ENCODE data around the gene SOHLH1. TPM values are rescaled to one million over a fixed set of nuclear protein-coding genes. Genes with fewer than 3 reads are reported as not detected.

The SOHLH1 gene
- total RNA-seq, 1 donor from 2014 or later = not detected

GRCh38 chr9:135736979-135737839 is 37.9 kb upstream of the SOHLH1 start:
- Mint-ChIP-seq H3K4me3 (ENCODE audit: unreplicated experiment) (no peak overlapping the region), H3K9me3 (ENCODE audit: unreplicated experiment) (peaks cover 4% of the 10 kb centered on the region), H3K27ac (ENCODE audit: unreplicated experiment) (no peak overlapping the region), H3K36me3 (ENCODE audit: unreplicated experiment) (peaks cover 6% of the 10 kb centered on the region), H3K27me3 (ENCODE audit: unreplicated experiment) (peaks cover 7% of the 10 kb centered on the region), H3K4me1 (ENCODE audit: low read depth, unreplicated experiment) (no peaks in the 10 kb centered on the region)
- TF ChIP-seq CTCF (IDR thresholded peaks at IDR 0.05; ENCODE audit: partially characterized antibody, unreplicated experiment) = no peak
- DNase-seq = no peak

- Mint-ChIP-seq H3K27ac (ENCODE audit: unreplicated experiment) (no peak overlapping the region), H3K27me3 (ENCODE audit: unreplicated experiment) (peaks cover 7% of the 10 kb centered on the region), H3K4me3 (ENCODE audit: unreplicated experiment) (no peak overlapping the region), H3K9me3 (ENCODE audit: unreplicated experiment) (peaks cover 7% of the 10 kb centered on the region), H3K36me3 (ENCODE audit: unreplicated experiment) (peaks cover 6% of the 10 kb centered on the region), H3K4me1 (ENCODE audit: low read depth, unreplicated experiment) (no peaks in the 10 kb centered on the region)
- no peak for DNase-seq
- TF ChIP-seq CTCF (IDR thresholded peaks at IDR 0.05; ENCODE audit: partially characterized antibody, unreplicated experiment) = no peak
These were observed 37.1 kb upstream of the SOHLH1 start for GRCh38 chr9:135736272-135736978.

- Mint-ChIP-seq H3K4me1 (ENCODE audit: low read depth, unreplicated experiment) (no peaks in the 10 kb centered on the region), H3K4me3 (ENCODE audit: unreplicated experiment) (no peak overlapping the region), H3K36me3 (ENCODE audit: unreplicated experiment) (peaks cover 10% of the 10 kb centered on the region), H3K27me3 (ENCODE audit: unreplicated experiment) (peaks cover 5% of the 10 kb centered on the region), H3K27ac (ENCODE audit: unreplicated experiment) (no peak overlapping the region), H3K9me3 (ENCODE audit: unreplicated experiment) (peaks cover 11% of the 10 kb centered on the region)
- DNase-seq = no peak
- TF ChIP-seq CTCF (IDR thresholded peaks at IDR 0.05; ENCODE audit: partially characterized antibody, unreplicated experiment) = no peak
These were observed 35.4 kb upstream of the SOHLH1 start for GRCh38 chr9:135734616-135735144.

- no peak for TF ChIP-seq CTCF (IDR thresholded peaks at IDR 0.05; ENCODE audit: partially characterized antibody, unreplicated experiment)
- Mint-ChIP-seq H3K4me1 (ENCODE audit: low read depth, unreplicated experiment) (peaks cover 4% of the 10 kb centered on the region), H3K36me3 (ENCODE audit: unreplicated experiment) (peaks cover 10% of the 10 kb centered on the region), H3K9me3 (ENCODE audit: unreplicated experiment) (peaks cover 11% of the 10 kb centered on the region), H3K4me3 (ENCODE audit: unreplicated experiment) (no peak overlapping the region), H3K27ac (ENCODE audit: unreplicated experiment) (no peak overlapping the region), H3K27me3 (ENCODE audit: unreplicated experiment) (peaks cover 8% of the 10 kb centered on the region)
- no peak for DNase-seq
These were observed 33.4 kb upstream of the SOHLH1 start for GRCh38 chr9:135732569-135733257.

Measured in glutamatergic neuron (in vitro differentiated cells).